HG03280 (cell line): ENCODE results near the gene RANGAP1.
"Not testable (repeated sequence)": the region's sequence is repeated elsewhere in the genome, so short reads cannot be mapped to it uniquely, and the experiment has no call there.

Source experiments
- ATAC-seq: cut with Tn5 transposase; IDR thresholded peaks from one replicate; pipeline ENCODE4 v1.9.1; 2021; ENCODE audit warnings: mild to moderate bottlenecking, moderate library complexity; ENCODE audit not compliant: unreplicated experiment

Gene RANGAP1

GRCh38 chr22:41261541-41262249 is 24.3 kb downstream of the RANGAP1 start:
- ATAC-seq, result no peak

- no peak for ATAC-seq
Measured at GRCh38 chr22:41260871-41261270, 25.1 kb downstream of the RANGAP1 start.

GRCh38 chr22:41259756-41260155 is 26.2 kb downstream of the RANGAP1 start:
- ATAC-seq, result not testable (repeated sequence)

GRCh38 chr22:41257696-41258095 is 28.3 kb downstream of the RANGAP1 start:
- no peak for ATAC-seq

- no peak for ATAC-seq
Measured at GRCh38 chr22:41256254-41257253, 29.4 kb downstream of the RANGAP1 start.

GRCh38 chr22:41254230-41254629 is 31.8 kb downstream of the RANGAP1 start:
- ATAC-seq, result no peak

- ATAC-seq, result no peak
Measured at GRCh38 chr22:41252365-41252764, 33.6 kb downstream of the RANGAP1 start.

GRCh38 chr22:41250127-41250526 is 35.9 kb downstream of the RANGAP1 start:
- no peak for ATAC-seq

- no peak for ATAC-seq
Measured at GRCh38 chr22:41249442-41249841, 36.5 kb downstream of the RANGAP1 start.

GRCh38 chr22:41248758-41249157 is 37.2 kb downstream of the RANGAP1 start:
- ATAC-seq, result no peak

- ATAC-seq, result no peak
Measured at GRCh38 chr22:41248314-41248713, 37.7 kb downstream of the RANGAP1 start.

GRCh38 chr22:41247703-41248102 is 38.3 kb downstream of the RANGAP1 start:
- ATAC-seq, result no peak

GRCh38 chr22:41245917-41246499 is 40.0 kb downstream of the RANGAP1 start:
- ATAC-seq, result no peak

- no peak for ATAC-seq
Measured at GRCh38 chr22:41243361-41243760, 42.6 kb downstream of the RANGAP1 start.

- no peak for ATAC-seq
Measured at GRCh38 chr22:41242396-41243117, 43.4 kb downstream of the RANGAP1 start.

GRCh38 chr22:41241133-41241676 is 44.8 kb downstream of the RANGAP1 start:
- ATAC-seq, result no peak

- no peak for ATAC-seq
Measured at GRCh38 chr22:41240377-41241132, 45.4 kb downstream of the RANGAP1 start, which contains the start of gene CHADL. CHADL (minus strand) TSS chr22:41240931; CDS start chr22:41240881, 50 bp downstream.

GRCh38 chr22:41239443-41240128 is 46.4 kb downstream of the RANGAP1 start:
- no peak for ATAC-seq
